AG09309 (cell line): ENCODE measurements around the gene LSM14A.

ENCODE experiments used
- DNase-seq: peaks from one replicate; pipeline ENCODE4 v3.0.0-alpha.2; 2010; ENCODE audit warnings: low read depth
- H3K4me3 ChIP-seq: 2 replicates; pipeline ENCODE4 v1.5.1; 2011; ENCODE audit warnings: mild to moderate bottlenecking, low read depth, low read length, moderate library complexity; ENCODE audit not compliant: control insufficient read depth
- TF ChIP-seq, protein P1 (sequence below): IDR thresholded peaks from 2 replicates; pipeline ENCODE4 v1.5.1; 2011; ENCODE audit warnings: mild to moderate bottlenecking, low read depth, low read length, inconsistent platforms; ENCODE audit not compliant: insufficient read depth, control insufficient read depth; ENCODE audit errors: missing control alignments

Gene LSM14A

DNA sequence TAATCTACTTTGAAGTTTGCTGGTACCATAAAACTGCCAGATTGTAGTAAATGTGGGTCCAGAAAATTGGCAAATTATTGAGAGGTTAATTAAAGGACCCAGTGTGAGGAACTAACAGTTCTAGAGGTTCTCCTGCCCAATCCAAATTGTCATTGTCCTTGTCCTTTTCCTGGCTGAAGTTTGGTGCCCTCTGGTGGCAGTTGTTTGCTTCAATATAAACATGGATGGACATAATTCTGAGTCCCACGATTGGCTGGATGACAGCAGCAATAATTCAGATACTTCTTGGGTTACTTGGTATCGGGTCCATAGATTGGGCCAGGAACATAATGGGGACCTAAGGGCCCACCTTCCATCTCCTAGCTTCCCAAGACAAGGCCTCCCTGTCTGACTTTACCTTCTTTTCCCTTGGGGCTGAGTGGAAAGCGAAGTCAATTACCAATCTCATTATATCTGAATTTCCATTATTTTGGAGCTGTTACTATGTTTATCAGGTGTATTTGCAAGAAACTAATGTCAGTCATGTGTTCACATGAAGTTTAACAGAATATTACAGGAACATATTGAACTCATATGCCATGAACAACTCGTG, 48.3 kb downstream of the LSM14A start:
- H3K4me3 ChIP-seq = no peak overlapping the region
- DNase-seq = no peak
- TF ChIP-seq, protein P1, sequence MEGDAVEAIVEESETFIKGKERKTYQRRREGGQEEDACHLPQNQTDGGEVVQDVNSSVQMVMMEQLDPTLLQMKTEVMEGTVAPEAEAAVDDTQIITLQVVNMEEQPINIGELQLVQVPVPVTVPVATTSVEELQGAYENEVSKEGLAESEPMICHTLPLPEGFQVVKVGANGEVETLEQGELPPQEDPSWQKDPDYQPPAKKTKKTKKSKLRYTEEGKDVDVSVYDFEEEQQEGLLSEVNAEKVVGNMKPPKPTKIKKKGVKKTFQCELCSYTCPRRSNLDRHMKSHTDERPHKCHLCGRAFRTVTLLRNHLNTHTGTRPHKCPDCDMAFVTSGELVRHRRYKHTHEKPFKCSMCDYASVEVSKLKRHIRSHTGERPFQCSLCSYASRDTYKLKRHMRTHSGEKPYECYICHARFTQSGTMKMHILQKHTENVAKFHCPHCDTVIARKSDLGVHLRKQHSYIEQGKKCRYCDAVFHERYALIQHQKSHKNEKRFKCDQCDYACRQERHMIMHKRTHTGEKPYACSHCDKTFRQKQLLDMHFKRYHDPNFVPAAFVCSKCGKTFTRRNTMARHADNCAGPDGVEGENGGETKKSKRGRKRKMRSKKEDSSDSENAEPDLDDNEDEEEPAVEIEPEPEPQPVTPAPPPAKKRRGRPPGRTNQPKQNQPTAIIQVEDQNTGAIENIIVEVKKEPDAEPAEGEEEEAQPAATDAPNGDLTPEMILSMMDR = peak; percentile 77

- DNase-seq = no peak
- TF ChIP-seq, protein P1 = no peak
- no peak overlapping the region for H3K4me3 ChIP-seq
Measured at GRCh38 chr19:34222386-34222785, 50.1 kb downstream of the LSM14A start.

- no peak for DNase-seq
- TF ChIP-seq, protein P1 = no peak
- no peak overlapping the region for H3K4me3 ChIP-seq
Measured at GRCh38 chr19:34224996-34225658, 52.8 kb downstream of the LSM14A start.

- TF ChIP-seq, protein P1 = no peak
- H3K4me3 ChIP-seq = no peak overlapping the region
- DNase-seq = no peak
Measured at GRCh38 chr19:34225659-34226015, 53.3 kb downstream of the LSM14A start.

- TF ChIP-seq, protein P1 = no peak
- DNase-seq = no peak
Measured at GRCh38 chr19:34226036-34226435, 53.7 kb downstream of the LSM14A start.

DNA sequence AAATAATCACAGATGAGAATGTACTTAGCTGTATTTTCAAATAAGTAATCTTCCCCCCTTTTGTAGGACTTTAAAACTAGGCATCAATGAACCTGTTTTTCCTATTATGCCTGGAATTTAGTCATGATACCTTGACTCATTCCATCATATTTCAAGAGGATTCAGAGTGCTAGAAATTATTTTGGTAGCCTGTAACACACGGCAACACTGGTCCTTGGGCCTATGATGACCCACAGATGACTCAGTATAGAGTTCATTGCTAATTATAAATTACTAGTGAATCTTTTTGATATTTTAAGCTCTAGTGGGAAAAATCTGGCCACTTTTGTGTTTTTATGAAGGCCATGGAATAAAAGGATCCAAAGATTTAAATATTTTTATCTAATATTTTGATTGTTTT, 56.0 kb downstream of the LSM14A start:
- no peak overlapping the region for H3K4me3 ChIP-seq
- TF ChIP-seq, protein P1 = no peak
- no peak for DNase-seq

More at GRCh38 chr19:34226036-34226435, 53.7 kb downstream of the LSM14A start:
- no peak overlapping the region for H3K4me3 ChIP-seq
